GM18505 (cell line): Measurements from ENCODE around the gene MAGI2.

ENCODE experiments used
- ATAC-seq: cut with Tn5 transposase; IDR thresholded peaks from one replicate; pipeline ENCODE4 v1.9.1; 2021; ENCODE audit not compliant: unreplicated experiment
- POLR2A ChIP-seq: IDR thresholded peaks from 4 replicates; pipeline ENCODE4 v1.6.1; 2011; ENCODE audit warnings: borderline replicate concordance; ENCODE audit not compliant: insufficient read depth, insufficient read length; ENCODE audit errors: extremely low read depth

MAGI2 gene

DNA sequence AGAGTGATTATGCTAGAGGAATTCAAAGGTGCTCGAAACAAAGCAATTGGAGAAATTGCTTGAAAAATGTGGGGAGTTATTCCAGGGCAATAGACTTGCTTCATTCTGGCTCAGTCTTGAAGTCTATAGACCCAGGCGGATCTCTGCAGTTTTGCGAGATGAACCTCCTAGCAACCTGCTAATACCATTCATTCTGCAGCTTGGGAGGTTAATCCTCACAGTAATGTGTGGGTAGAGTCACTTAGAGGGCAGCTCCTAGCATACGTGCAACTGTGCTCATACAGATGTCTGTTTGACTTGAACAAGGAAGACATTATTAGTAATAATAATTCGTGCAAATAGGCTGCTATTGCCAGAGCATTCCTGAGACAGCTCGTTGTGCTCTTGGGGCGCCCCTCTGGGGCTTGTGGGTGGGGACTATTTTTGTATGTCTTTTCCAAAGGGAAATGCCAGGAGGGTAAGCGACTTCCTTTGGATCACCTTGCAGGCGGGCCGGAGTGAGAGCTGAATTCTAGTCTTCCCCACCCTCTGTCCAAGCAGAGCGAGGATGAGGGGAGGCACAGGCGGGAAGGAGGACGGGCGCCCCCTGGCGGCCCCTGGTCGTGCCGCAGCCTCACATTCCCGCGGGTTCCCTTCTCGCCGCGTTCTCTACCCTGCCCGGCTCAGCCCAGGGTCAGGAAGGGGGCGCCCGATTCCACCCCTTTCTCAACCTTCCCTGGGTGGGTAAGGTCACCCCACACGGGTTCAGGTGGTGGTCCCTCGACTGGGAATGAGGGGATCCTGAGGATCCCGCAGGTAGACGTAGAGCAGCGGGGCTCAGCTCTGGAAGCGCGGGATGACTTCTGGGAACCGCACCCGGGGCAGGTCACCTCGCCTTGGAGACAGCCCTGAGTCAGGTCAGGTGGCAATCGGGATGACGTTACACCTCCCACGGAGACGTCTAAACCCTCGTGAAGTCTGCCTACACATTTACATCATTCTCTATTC is 1413.4 kb downstream of the MAGI2 start:
- peak; percentile 96 for ATAC-seq
- no peak for TF ChIP-seq POLR2A

DNA sequence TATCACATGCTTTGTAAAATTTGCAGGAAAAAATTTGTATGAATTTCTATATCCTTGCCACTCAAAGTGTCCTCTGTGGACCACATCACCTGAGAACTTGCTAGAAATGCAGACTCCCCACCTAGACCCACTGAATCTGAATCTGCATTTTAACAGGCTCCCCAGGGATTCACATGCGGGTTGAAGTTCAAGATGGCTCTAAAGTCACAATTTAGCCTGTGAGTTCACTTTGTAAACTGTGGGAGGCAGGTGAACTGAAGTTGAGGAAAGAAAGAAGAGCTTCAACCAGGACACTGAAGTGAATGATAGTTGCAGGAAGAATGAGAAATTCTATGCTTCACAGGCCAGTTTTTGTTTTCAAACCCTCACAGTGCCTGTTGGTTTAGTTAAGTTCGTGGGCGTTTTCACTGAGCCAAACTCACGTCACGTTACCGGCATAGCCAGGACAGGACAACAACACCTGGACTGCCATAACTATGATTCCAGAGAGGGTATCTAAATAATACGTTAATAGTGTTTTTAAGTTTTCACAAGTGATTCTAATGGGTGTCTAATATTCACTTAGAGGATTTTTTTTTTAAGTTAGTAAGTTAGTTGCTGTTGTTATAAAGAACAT is 1414.9 kb downstream of the MAGI2 start:
- no peak for ATAC-seq
- no peak for TF ChIP-seq POLR2A

GRCh38 chr7:78037603-78038002 is 1415.9 kb downstream of the MAGI2 start:
- no peak for ATAC-seq
- TF ChIP-seq POLR2A: no peak

- TF ChIP-seq POLR2A: no peak
- no peak for ATAC-seq
Observed at GRCh38 chr7:78033410-78033809, 1420.1 kb downstream of the MAGI2 start.

DNA sequence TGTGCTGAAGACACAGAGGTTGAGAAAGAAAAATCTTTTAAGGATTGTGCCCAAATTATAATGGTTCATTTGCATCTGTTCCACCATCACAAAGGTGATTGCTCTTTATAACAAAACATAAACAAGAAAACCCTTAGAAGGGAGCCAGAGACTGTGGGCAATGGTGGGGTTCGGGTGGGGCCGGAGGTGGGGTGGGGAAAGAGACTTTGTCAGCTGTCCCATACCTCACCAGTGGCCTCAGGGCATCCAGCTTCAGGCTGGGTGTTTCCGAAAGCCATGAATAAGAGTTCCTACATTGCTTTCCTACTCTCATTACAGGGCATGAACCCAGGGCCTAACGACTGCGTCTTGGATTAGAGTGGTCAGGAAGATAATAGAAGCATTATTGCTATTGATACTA is 1427.0 kb downstream of the MAGI2 start:
- TF ChIP-seq POLR2A: no peak
- no peak for ATAC-seq

- no peak for TF ChIP-seq POLR2A
- ATAC-seq: no peak
Observed at GRCh38 chr7:78024591-78024990, 1428.9 kb downstream of the MAGI2 start.

DNA sequence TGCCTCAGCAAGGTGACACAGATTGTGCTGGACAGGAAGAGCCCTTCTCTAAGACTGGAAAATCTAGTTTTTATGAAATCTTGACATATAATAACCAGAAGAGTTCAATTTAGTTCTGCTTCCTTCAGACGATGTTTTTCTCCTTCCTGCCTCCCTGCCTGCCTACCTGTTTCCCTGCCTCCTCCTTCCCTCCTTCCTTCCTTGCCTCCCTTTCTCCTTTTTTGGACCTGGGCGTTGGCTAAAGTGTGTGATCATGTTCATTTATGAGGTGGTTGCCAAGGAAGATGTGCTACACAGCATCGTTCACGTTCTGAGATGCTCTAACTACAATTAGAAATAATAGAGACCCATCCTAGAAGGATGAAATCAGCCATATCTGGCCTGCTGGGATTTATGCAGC is 1430.3 kb downstream of the MAGI2 start:
- ATAC-seq: no peak
- no peak for TF ChIP-seq POLR2A

DNA sequence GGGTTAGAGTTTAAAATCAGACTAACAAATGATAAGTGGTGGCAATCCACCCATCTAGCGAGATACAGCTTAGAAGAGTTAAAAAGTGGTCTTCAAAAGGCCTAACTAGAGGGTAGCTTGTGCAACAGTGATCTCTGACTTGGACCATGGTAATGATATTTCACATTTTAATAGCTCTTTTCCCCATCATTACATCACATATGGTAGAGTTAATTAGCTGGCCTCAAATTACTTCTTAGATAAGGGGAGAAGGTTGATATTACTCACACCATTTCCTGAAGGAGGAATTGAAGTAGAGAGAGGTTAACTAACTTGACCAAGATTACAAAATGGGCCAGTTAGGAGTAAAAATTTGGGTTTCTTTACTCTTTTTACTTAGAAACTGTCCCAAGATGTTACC is 1431.3 kb downstream of the MAGI2 start:
- TF ChIP-seq POLR2A: no peak
- no peak for ATAC-seq

DNA sequence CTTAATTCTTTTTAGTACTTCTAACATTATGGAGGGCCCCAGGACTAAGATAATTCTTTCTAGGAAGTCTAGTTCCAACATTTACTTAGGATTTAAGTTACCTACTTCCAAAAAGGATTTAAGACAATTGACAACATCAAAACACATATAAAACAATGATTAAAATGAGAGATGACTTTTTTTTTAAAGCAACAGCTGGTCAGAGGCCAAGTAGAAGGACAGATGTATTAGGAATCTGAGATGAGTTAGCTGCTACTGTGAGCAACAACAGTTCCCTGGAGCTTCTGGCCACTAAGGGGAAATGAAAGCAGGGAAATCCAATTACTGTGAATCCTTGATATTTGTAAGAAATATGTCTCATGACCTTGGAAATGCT is 1432.6 kb downstream of the MAGI2 start:
- no peak for ATAC-seq
- no peak for TF ChIP-seq POLR2A

- peak; percentile 38 for ATAC-seq
- TF ChIP-seq POLR2A: no peak
Observed at GRCh38 chr7:78020136-78020873, 1433.2 kb downstream of the MAGI2 start.

DNA sequence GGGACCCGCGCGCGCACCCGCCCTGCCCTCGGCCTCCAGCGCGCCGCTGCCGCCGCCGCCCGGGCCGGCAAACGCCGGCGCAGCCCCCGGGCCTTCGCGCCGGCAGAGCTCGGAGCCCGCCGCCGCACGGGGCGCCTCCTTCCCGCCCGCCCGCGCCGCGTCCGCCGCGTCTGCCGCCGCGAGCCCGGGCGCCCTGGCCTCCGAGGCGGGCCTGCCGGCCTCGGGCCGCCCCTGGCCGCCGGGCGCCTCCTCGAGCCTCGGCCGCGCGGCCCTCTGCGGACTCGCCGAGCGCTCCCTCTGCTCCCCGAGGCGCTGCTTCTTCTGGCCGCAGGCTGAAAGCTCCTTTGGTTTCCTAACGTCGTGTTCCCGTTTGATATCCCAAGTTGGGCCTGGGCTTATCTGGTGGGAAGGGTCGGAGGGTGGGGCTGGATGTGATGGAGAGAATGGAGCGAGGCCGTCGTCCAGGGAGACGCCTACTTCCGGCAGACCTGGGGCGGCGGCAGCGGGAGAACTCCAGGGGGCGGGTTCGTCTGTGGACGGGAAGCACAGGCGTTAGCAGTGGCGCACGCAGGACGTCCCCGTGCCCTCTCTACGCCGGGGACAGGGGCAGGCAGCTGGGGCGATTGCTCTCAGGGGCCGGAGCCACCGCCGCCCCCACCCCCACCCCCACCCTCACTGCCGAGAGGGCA is 1433.9 kb downstream of the MAGI2 start:
- peak; percentile 44 for TF ChIP-seq POLR2A

DNA sequence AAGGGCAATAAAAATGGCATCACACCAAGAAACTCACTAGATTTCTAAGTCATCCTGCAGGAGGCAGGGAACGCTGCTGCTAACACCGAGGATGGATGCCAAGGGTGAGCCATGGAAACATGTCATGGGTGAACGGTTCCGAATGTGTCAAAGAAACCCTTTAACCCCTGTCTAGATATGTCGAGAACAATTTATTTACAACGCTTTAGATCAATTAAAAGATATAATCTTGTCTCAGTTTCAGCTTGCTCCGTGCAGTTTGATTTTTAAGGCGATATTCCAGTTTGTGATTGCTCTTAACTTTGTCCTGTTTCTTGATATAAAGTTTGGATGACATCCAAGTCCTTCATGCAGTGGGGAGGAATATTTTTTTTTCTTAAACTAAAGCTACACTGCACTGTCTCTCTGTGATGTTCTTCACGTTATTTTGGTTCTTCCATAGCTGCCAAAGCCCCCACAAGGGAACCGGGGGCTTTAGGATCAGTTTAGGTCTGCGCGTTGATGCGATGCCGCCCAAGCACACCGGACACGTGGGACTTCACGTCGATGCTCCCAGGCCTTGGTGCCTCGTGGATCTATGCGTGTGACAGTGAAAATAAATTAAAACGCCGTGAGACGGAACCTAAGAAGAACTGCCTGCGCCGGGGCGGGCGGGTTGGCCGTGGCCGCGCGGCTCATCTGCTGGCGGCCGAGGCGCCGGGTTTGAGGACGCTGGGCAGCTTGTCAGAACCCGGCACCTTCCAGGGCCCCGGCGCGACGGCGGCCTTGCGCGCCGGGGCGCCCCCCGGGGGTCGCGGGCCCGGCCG is 1434.6 kb downstream of the MAGI2 start:
- ATAC-seq: peak; percentile 19
- TF ChIP-seq POLR2A: no peak

More for the DNA sequence above, 1433.9 kb downstream of the MAGI2 start:
- ATAC-seq: peak; percentile 77
